ENCODE results near the gene JPH4. TPM values are rescaled to one million over a fixed set of nuclear protein-coding genes. Genes with fewer than 3 reads are reported as not detected.
A peak's percentile ranks its signal among the peaks of the same experiment; 100 is the strongest.

JPH4 gene
- total RNA-seq, 2 donors from 2014 or later = 0.52 to 0.99 TPM

GRCh38 chr14:23613242-23614070 lies 34.9 kb upstream of the JPH4 start:
- TF ChIP-seq CTCF (IDR thresholded peaks at IDR 0.05) (no peak), POLR2A (IDR thresholded peaks at IDR 0.05) (no peak)
- 25 to 27% methylated on average over 6 of the region's 6 CpGs for WGBS, 2 donors
- DNase-seq (no peak), ATAC-seq (peak; percentile 68)
- intact Hi-C loops (cut with DNase I) = no loop called here
- H3K36me3 ChIP-seq (replicated peaks in 1 of 2; ENCODE audit: insufficient read depth in 1 of 2, low read depth in 2 of 2) = no peaks in the 10 kb centered on the region
- H3K27ac ChIP-seq = peak overlapping the region; percentile 66 to 91 (median 75)
- H3K4me1 ChIP-seq = peaks cover 74% of the 10 kb centered on the region
- no peaks in the 10 kb centered on the region for H3K27me3 ChIP-seq
- H3K4me3 ChIP-seq = no peak overlapping the region
- no peaks in the 10 kb centered on the region for H3K9me3 ChIP-seq

GRCh38 chr14:23612802-23613201 lies 34.2 kb upstream of the JPH4 start:
- no peak for TF ChIP-seq CTCF (IDR thresholded peaks at IDR 0.05)
- TF ChIP-seq POLR2A (IDR thresholded peaks at IDR 0.05) = no peak

GRCh38 chr14:23612354-23612732 lies 33.8 kb upstream of the JPH4 start:
- Histone ChIP-seq H3K4me3 (no peak overlapping the region), H3K36me3 (replicated peaks in 1 of 2; ENCODE audit: insufficient read depth in 1 of 2, low read depth in 2 of 2) (no peaks in the 10 kb centered on the region), H3K27me3 (no peaks in the 10 kb centered on the region), H3K9me3 (no peaks in the 10 kb centered on the region), H3K4me1 (peaks cover 84% of the 10 kb centered on the region), H3K27ac (peak overlapping the region; percentile 3 to 91 (median 75))
- intact Hi-C loops (cut with DNase I) = no loop called here
- ATAC-seq (no peak), DNase-seq (no peak)
- no peak for TF ChIP-seq CTCF (IDR thresholded peaks at IDR 0.05)
- TF ChIP-seq POLR2A (IDR thresholded peaks at IDR 0.05) = no peak
- 55 to 56% methylated on average over 4 of the region's 4 CpGs for WGBS, 2 donors

More at GRCh38 chr14:23612802-23613201, 34.2 kb upstream of the JPH4 start:
- Histone ChIP-seq H3K9me3 (no peaks in the 10 kb centered on the region), H3K36me3 (replicated peaks in 1 of 2; ENCODE audit: insufficient read depth in 1 of 2, low read depth in 2 of 2) (no peaks in the 10 kb centered on the region), H3K4me3 (no peak overlapping the region), H3K27ac (peak overlapping the region; percentile 22 to 91 (median 75)), H3K27me3 (no peaks in the 10 kb centered on the region), H3K4me1 (peaks cover 79% of the 10 kb centered on the region)
- intact Hi-C loops (cut with DNase I) = no loop called here
- DNase-seq (no peak), ATAC-seq (no peak)
- 83 to 91% methylated on average over 1 of the region's 1 CpG for WGBS, 2 donors

GRCh38 chr14:23610815-23611289 lies 32.3 kb upstream of the JPH4 start:
- Histone ChIP-seq H3K4me3 (no peak overlapping the region), H3K4me1 (peaks cover 99% of the 10 kb centered on the region), H3K27me3 (no peaks in the 10 kb centered on the region), H3K9me3 (no peaks in the 10 kb centered on the region), H3K27ac (peak overlapping the region; percentile 63 to 91 (median 75)), H3K36me3 (replicated peaks in 1 of 2; ENCODE audit: insufficient read depth in 1 of 2, low read depth in 2 of 2) (no peaks in the 10 kb centered on the region)
- WGBS, 2 donors = 52 to 60% methylated on average over 4 of the region's 4 CpGs
- intact Hi-C loops (cut with DNase I) = no loop called here
- DNase-seq (no peak), ATAC-seq (no peak)
- no peak for TF ChIP-seq POLR2A (IDR thresholded peaks at IDR 0.05)
- no peak for TF ChIP-seq CTCF (IDR thresholded peaks at IDR 0.05)

Data from body of pancreas (tissue), 4 donors.